Measurements from ENCODE around the gene DHX58.
A peak's percentile ranks its signal among the peaks of the same experiment; 100 is the strongest.

DHX58 gene

GRCh38 chr17:42062681-42063080, 49.8 kb downstream of the DHX58 start:
- H3K9me3 ChIP-seq (ENCODE audit: control insufficient read depth, insufficient read depth, low read depth, low read length): no peaks in the 10 kb centered on the region
- no peaks in the 10 kb centered on the region for H3K4me1 ChIP-seq (ENCODE audit: control insufficient read depth, insufficient read depth, low read length)
- POLR2A ChIA-PET: interaction anchor here (1.1 kb wide), 1 partner anchor 97 kb away, joined by 3 read pairs; no protein-coding TSS in a partner anchor
- no peak overlapping the region for H3K27ac ChIP-seq (ENCODE audit: extremely low read depth, low read depth, low read length)
- no peaks in the 10 kb centered on the region for H3K36me3 ChIP-seq (ENCODE audit: control insufficient read depth in 2 of 2, insufficient read depth in 1 of 2, low read length in 2 of 2)
- CTCF ChIA-PET: interaction anchor here (0.9 to 2.1 kb wide), 6 partner anchors 13 to 55 kb away, joined by 3 to 6 read pairs (median 4); partner anchors contain the start of gene NKIRAS2
- no peak for TF ChIP-seq MYNN (tag by site-specific recombination; IDR thresholded peaks at IDR 0.05; ENCODE audit: borderline replicate concordance)
- TF ChIP-seq GLIS2 (tag by site-specific recombination; IDR thresholded peaks at IDR 0.05): 0 out of 2 replicates have a peak, but pooled peaks have one; percentile 24
- no peak overlapping the region for H3K4me3 ChIP-seq (ENCODE audit: low read depth, low read length)

GRCh38 chr17:42061646-42062487, 50.6 kb downstream of the DHX58 start:
- H3K9me3 ChIP-seq (ENCODE audit: control insufficient read depth, insufficient read depth, low read depth, low read length): no peaks in the 10 kb centered on the region
- H3K27ac ChIP-seq (ENCODE audit: extremely low read depth, low read depth, low read length): no peak overlapping the region
- no peaks in the 10 kb centered on the region for H3K36me3 ChIP-seq (ENCODE audit: control insufficient read depth in 2 of 2, insufficient read depth in 1 of 2, low read length in 2 of 2)
- no peaks in the 10 kb centered on the region for H3K4me1 ChIP-seq (ENCODE audit: control insufficient read depth, insufficient read depth, low read length)
- H3K4me3 ChIP-seq (ENCODE audit: low read depth, low read length): no peak overlapping the region
- CTCF ChIA-PET: interaction anchor here (1.3 to 2.1 kb wide), 3 partner anchors 12 to 42 kb away, joined by 3 to 6 read pairs (median 4); partner anchors contain the start of gene NKIRAS2
- POLR2A ChIA-PET: interaction anchor here (0.6 to 1.1 kb wide), 2 partner anchors 35 to 96 kb away, joined by 3 to 4 read pairs; no protein-coding TSS in a partner anchor
- TF ChIP-seq ZNF560 (tag by site-specific recombination; IDR thresholded peaks at IDR 0.05; ENCODE audit: borderline replicate concordance) (no peak), PRDM10 (tag by site-specific recombination; IDR thresholded peaks at IDR 0.05) (peak; percentile 81), TRIM28 (IDR thresholded peaks at IDR 0.05; ENCODE audit: borderline replicate concordance, low read length) (no peak), OSR2 (tag by site-specific recombination; IDR thresholded peaks at IDR 0.05) (no peak)

- no peaks in the 10 kb centered on the region for H3K36me3 ChIP-seq (ENCODE audit: control insufficient read depth in 2 of 2, insufficient read depth in 1 of 2, low read length in 2 of 2)
- POLR2A ChIA-PET: interaction anchor here (0.7 kb wide), 1 partner anchor 129 kb away, joined by 3 read pairs; no protein-coding TSS in a partner anchor
- no peak for TF ChIP-seq GLIS1 (tag by site-specific recombination; IDR thresholded peaks at IDR 0.05)
- no peak for TF ChIP-seq ZBTB20 (tag by site-specific recombination; IDR thresholded peaks at IDR 0.05)
- TF ChIP-seq ZNF548 (tag by site-specific recombination; IDR thresholded peaks at IDR 0.05): no peak
- TF ChIP-seq ZNF155 (tag by site-specific recombination; IDR thresholded peaks at IDR 0.05): no peak
- TF ChIP-seq ZBTB6 (tag by site-specific recombination; IDR thresholded peaks at IDR 0.05): no peak
- no peak for TF ChIP-seq ZSCAN5A (tag by site-specific recombination; IDR thresholded peaks at IDR 0.05)
- no peak for TF ChIP-seq ZBTB17 (tag by site-specific recombination; IDR thresholded peaks at IDR 0.05)
- TF ChIP-seq ZNF777 (tag by site-specific recombination; IDR thresholded peaks at IDR 0.05; ENCODE audit: borderline replicate concordance): no peak
- no peak for TF ChIP-seq ZNF580 (tag by site-specific recombination; IDR thresholded peaks at IDR 0.05)
- TF ChIP-seq ZNF518A (tag by site-specific recombination; conservative IDR thresholded peaks at IDR 0.05; ENCODE audit: low read depth): no peak
- no peak for TF ChIP-seq HOXC10 (CRISPR knock-in tag; IDR thresholded peaks at IDR 0.05)
Measured at GRCh38 chr17:42060231-42060630, 52.3 kb downstream of the DHX58 start.

More at GRCh38 chr17:42060231-42060630, 52.3 kb downstream of the DHX58 start:
- no peak overlapping the region for H3K27ac ChIP-seq (ENCODE audit: extremely low read depth, low read depth, low read length)
- no peaks in the 10 kb centered on the region for H3K9me3 ChIP-seq (ENCODE audit: control insufficient read depth, insufficient read depth, low read depth, low read length)
- CTCF ChIA-PET: interaction anchor here (1.3 to 6.5 kb wide), 2 partner anchors 7 to 41 kb away, joined by 3 to 49 read pairs; no protein-coding TSS in a partner anchor
- no peak overlapping the region for H3K4me3 ChIP-seq (ENCODE audit: low read depth, low read length)
- H3K4me1 ChIP-seq (ENCODE audit: control insufficient read depth, insufficient read depth, low read length): no peaks in the 10 kb centered on the region
